ENCODE measurements around the gene FN1.

The FN1 gene

DNA sequence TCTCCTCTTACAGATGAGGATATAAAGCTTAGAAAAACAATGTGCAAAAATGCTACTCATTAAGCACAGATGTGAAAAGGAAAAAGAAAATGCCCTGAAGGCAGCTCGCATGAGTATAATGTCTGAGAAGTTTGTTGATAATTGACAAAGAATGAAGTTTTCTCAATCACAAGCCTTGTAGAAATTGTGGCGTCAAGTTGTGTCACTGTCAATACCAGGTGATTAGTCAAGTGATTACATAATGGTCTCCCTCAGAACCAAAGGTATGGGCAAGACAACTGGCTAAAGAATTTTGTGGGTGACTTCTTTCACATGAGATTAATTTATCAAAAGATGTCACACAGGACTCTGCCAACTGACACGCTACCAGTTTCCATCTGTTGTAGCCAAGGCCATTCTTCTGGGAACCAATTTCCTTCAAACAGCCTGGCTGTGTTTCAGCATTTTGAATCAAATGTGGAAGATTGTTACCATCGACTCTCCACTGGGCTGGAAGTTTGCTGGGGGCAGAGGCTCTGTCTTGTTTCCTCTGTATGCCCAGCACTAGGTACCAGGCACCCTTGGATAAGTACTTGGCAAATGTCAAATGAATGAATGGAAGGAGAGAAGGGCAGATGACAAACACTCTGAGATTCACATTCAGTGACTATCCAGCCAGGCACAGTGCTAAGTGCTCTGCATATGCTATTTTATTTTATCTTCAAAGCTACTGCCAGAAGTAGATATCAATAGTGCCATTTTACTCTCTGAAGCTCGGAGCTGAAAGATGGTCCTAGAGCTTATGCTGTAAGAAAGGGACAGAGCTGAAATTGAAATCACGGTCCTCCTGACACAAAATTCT lies 5.9 kb upstream of the FN1 start:
- no peak for DNase-seq

DNA sequence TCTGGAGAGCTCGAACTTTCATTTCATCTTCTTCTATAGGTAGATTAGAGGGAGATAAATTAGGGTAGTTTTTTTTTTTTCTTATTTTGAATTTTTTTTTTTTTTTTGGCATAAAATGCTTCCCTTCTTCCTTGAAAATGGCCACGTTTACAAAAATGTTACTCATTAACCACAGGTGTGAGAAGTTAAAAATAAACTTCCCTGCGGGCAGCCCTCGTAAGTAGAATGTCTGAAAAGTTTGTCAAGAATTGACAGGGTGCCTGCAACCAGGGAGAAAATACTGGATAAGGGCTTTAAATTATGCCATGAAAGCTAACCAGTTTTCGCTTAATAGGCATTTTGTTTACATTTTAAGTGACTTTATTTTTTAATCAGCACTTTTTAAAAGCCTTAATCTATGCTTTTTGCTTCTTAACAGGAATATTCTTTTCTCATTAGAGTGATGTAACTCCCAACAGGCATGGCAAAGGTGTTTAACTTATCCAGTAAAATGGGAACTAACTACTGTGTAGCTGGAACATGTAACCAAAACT lies 4.2 kb upstream of the FN1 start:
- no peak for DNase-seq

DNA sequence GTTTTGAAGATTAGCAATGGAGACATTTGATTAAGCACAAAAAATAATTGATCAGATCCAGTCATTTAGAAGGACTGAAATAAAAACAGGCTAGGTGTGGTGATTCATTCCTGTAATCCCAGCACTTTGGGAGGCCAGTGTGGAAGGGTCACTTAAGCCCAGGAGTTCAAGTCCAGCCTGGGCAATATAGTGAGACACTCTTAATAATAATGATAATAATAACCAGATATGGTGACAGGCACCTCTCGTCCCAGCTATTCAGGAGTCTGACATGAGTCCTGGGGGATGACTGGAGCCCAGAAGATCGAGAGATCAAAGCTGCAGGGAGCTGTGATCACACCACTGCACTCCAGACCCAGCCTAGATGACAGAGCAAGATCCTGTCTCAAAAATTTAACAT lies 3.5 kb upstream of the FN1 start:
- no peak for DNase-seq

DNA sequence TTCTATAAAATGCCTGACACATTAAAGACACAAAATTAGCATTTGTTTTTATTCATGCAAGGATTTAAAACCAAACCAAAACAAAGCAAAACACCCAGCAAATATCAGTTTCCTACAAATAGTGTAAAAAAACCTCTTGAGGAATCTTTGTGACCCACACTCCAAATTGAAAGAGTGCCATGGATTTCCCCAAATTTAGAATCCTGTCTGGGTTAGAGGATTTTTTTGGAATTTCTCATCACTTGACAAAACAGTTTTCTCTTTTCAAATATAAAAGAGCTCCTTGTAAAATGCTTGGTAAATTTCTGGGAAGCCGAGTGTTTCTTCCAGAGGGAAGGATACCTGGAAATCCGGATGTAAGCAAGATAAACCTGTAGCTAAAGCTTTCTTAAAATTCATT lies 1.7 kb upstream of the FN1 start:
- DNase-seq: no peak

DNA sequence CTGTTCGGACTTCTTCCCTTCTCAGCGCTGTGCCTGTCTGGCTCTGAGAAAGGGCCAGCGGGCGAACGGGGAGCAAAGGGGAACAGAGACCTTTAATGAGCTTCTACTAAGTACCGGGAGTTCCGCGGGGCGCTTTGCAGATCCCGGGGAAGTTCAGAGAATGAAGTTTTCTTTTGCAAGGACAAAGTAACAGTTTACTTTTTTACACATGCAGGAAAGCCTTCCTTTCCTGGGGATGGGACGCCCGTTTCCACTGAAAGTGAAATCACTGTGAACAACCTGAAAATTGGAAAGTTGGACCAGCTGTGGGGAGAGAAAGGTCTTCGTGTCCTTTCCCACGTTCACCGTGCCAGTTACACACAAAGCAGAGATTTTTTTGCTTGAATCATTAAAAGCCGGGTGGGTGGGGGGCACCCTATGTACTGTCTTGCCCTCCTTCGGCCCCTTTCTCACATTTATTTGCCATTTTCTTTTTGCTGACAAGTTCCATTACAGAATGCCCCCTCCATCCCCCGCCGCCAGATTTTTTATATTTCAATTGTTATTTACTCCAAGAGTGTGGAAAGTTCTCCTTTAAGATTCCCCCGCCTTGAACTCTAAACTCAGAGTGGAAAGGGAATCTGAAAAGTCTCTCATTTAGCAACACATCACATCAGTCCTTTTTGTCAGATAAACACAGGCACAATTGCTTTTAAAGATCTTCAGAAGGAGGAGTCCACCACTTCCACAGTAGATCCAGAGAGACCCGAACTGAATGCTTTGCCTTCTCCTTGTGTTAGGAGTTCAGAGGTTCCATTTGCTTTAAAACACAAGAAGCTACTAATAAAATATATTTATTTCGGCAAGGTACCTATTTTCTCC lies 1.1 kb upstream of the FN1 start:
- peak; percentile 27 for DNase-seq

DNA sequence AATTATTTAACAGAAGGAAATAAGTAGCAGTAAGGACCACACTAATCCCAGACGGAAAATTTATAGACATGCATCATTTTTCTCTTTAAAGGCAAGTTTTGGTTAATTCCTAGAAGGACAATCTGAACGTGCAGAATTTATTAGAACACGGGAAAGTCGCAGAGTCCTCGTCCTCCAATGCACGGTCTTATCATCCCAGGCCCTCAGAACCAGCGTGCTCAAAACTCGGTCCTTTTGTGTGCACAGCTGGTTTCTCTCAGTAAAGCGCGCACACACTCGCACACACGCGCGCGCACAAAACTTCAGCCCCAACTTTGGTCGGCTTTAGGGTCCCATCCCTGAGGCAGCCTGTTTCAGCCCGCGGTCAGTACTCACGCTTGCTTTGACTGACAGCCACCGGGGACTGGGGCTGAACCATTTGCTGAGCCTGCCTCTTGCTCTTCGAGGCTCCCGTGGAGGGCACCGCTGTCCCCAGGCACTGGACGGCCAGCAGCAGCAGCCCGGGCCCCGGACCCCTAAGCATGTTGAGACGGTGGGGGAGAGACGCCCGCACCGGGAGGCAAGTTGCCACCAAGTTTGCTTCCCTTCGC lies 493 bp downstream of the FN1 start:
- peak; percentile 27 for DNase-seq

DNA sequence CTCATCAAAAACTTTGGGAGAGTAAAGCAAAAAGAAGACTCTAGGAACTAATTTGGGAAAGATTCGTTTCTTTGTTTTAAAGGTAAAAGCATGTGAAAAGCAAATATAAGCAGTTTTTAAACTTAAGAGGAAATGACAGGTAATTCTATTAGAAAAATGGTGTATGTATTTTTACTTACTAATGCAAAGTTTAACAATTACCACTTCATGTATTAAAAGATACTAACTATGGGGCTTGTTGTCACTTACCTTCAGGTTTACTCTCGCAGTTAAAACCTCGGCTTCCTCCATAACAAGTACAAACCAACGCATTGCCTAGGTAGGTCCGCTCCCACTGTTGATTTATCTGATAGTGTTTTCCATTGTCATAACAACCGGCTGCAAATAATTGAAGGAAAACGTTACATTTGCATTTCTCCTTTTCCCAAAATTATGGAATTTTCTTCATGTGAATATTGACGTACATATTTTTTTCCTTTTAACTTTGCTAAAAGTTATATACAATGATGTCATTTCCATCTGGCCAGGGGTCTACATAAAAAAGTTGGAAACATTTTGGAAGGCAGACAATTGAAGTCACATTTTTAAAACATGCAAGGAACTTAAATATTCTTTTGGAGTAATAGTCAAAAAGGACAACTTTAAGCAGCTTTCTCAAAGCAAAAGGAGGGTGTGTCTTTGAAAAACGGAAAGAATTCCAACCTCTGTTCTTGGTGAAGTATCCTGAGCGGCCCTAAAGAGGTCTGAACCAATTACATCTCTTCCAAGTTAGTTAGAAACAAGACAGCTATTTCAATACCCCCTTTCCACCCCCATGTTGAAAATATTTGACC lies 1.2 kb downstream of the FN1 start:
- DNase-seq: no peak

DNA sequence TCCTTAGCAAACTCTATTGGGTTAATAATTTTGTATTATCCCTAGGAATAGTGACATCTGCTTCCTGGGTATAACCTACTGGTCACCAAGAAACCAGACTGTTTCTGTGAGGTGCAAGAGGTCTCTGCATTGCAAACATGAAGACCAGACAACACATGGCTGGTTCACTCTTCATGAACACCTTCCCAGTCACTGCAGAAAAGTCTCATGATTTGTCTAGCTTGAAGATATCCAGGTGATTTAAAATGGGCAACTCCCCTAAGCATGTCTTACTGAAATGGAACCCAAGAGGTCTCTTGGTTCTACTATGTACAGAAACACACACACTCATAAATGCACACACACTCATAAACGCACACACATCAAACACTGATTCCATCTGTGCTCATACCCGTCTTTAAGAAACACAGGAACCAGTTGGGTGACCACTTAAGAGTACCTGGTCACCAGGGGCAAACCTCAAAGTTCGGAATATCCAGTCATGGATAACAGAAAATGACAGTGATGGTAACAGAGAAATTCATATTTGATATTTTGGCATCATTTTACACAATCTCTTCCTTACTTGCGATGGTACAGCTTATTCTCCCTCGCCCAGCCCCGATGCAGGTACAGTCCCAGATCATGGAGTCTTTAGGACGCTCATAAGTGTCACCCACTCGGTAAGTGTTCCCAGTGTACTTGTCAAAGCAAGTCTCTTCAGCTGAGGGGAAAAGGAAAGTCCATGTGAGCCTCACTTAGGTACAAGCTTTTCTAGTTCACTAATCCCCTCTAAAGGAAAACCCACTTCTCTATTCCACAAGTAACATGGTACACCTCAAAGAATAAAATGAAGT lies 2.9 kb downstream of the FN1 start:
- DNase-seq: no peak

DNA sequence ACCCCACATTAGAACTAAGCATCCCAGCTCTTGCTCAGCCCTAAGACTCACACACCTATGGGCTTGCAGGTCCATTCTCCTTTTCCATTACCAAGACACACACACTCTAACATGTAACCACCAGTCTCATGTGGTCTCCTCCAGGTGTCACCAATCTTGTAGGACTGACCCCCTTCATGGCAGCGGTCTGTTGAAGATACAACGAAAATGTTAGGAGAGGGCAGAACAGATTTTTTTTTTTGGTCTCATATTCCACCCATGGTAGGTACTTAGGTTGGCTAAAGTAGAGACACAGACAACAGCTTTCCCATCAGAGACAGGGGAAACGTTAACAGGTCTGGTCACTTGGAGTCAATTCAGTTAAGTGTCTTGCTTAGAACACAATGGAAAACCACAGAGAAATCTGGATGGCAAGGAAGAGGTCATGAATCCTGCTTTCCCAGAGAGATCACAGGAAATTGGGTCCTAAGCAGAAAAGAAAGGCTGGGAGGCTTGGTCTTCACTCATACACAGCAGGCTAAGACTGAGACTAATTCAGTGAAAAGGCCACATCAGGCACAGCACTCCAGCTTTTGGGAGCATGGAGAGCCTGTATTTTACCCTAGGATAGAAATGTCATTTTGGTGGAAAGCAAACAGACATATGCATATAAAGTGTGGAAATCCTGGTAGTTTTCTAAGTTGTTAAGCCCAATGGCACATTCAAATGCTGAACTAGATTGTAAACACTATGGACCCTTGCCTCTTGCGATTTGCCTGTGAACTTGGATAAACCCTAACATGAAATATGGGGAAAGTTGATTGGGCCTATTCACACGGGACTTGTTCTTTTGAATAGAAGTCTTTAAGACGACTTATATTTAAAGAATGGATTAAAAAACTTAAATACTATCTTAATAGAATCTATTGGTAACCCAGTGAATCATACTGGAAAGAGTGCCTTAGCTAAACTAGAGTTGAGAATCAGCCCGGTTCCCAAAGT lies 3.8 kb downstream of the FN1 start:
- no peak for DNase-seq

DNA sequence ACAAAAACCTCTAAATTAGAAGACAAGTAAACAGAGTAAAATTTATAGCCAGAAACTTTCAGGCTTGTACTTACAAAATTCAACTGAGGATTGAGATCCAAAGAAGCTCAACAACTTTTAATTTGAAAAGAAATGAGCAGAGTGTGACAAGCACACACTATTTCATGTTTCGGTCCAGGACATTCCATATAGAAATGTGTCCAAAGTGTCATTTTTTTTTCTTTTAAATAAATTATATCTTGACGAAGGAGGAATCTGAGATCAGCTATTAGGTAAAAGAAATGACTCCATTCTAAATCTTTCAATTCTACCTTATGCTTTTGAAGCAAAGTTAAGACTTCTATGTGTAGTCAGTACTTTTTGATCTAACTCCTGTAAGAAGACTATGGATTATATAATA lies 4.6 kb downstream of the FN1 start:
- DNase-seq: no peak

DNA sequence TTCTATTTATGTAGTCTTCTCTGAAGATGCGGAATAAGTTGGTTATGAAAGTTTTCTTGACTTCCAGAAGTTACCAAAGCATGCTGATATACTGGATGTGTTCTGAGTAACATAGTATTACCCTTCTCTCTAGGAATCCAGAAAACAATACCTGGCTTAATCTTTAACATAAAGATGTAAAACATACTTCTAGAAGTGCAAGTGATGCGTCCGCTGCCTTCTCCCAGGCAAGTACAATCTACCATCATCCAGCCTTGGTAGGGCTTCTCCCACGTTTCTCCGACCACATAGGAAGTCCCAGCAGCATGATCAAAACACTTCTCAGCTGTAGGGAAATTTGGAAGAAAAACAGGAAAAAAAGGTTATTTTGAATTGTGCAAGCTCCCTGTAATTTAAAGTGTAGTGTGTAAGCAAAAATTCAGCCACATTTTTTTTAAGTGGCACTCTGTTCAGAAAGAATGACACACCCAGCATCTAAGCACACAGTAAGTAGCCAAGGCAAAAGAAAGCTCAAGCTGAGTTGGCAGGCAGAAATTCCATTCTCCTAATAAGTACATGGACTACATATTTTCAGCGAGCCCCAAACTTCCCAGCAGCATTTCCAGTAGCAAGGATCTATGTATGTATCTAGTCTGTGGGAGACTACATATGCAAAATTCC lies 5.2 kb downstream of the FN1 start:
- DNase-seq: no peak

DNA sequence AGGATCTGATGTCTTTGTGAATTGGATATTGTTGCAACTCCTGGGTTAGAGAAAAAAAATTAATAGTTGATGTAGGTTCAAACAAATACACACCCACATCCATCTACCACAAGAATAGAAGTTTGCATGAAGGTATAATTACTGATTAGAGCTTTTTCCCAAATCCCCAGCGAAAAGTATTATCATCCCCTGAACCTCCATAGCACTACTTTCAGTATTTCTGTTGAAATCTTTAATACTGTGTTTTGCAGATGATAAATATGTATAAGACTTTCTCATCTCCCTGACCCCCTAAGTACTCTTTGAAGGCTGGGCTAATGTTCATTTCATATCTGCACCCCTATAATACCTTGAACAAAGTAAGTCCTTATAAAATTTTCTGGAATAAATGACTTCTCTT lies 6.4 kb downstream of the FN1 start:
- no peak for DNase-seq

DNA sequence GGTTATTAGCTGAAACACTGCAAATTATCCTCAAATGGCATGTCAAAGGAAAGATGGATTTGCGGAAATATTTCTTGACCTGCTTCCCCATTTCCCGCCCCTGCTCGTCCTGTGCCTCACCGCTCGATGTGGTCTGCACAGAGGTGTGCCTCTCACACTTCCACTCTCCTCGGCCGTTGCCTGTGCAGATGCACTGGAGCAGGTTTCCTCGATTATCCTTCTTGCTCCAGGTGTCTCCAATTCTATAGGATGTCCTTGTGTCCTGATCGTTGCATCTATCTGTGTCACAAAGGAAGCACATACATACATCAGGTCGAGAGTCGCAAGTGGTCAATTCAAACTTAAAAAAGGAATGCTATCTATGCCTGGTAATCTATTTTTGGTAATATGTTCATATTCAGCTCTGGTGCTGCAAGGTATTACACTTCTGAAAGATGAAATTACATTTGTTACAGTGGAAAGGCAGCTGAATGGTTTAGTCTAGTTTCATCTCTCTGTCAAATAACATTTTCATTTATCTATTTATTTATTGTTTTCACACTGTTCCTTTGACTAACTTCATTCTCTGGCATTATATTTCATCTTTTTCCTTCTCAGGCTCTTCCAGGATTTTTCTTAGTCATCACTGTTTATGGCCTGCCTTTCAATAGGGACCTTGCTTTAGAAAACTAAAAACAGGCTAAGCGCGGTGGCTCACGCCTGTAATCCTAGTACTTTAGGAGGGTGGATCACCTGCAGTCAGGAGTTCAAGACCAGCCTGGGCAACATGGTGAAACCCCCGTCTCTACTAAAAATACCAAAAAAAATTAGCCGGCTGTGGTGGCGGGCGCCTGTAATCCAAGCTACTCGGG lies 7.6 kb downstream of the FN1 start:
- DNase-seq: no peak

DNA sequence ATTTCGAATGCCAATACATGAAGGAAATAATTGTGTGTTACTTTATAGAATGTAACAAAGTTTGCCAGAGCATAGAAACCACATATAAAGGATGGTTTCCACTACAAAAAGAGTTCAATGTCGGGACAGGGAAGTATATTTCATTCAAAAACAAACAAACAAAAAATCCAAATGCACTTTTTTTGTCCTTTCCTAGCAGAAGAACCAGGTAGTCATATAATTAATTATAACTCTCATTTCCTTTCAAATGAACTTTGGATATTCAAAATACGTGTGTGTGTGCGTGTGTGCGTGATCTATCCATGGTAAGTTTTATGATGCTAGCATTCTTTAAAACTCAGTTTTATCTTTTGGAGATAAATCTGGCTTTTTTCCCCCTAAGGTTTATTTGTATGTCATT lies 8.3 kb downstream of the FN1 start:
- DNase-seq: no peak

DNA sequence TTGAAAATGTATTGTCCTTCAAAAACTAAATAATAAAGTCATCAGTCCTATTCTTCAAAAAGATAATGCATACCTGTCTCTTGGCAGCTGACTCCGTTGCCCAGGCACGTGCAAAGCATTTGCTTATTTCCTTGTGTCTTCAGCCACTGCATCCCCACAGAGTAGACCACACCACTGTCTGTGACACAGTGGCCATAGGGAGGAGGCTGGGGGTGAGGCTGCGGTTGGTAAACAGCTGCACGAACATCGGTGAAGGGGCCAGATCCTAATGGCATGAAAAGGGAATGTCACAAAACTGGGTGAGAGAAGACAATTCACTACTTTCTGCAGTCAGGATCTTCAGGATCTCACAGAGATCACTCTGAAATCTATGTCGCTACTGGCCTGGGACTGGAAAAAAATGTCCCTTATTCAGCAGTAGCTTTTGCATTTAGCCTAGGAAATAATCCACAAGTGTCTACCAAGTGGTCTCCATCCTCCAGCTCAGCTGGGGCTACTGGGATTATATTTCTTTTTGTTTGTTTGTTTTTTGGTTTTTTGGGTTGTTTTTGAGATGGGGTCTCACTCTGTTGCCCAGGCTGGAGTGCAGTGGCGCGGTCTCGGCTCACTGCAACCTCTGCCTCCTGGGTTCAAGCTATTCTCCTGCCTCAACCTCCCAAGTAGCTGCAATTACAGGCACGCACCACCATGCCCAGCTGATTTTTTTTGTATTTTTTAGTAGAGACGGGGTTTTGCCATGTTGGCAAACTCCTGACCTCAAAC lies 10.7 kb downstream of the FN1 start:
- no peak for DNase-seq

DNA sequence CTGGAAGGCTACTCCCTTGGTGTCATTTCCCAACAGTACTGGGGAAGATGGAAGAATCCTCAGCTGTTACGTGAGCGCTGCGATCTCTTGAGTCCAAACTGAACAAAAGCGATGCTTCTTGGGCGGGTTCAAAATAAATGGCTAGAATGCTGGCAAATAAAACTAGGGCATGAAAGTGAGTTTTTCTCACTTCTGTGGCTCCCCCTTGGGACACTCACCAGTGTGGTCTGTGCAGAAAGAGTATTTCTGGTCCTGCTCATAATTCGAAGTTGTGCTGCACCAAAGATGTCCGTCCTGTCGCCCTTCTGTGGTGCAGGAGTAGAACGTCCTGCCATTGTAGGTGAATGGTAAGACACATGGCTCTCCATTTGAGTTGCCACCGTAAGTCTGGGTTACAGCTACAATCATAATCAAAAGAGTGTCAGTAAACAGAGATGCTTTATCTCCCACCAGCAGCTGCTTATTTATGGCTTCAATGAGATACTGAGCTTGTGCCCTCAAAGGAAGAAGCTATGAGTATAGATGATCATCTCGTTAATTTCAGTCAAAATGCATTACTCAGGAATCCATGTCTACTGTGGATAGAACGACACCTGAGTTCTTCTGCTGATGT lies 11.8 kb downstream of the FN1 start:
- DNase-seq: no peak

DNA sequence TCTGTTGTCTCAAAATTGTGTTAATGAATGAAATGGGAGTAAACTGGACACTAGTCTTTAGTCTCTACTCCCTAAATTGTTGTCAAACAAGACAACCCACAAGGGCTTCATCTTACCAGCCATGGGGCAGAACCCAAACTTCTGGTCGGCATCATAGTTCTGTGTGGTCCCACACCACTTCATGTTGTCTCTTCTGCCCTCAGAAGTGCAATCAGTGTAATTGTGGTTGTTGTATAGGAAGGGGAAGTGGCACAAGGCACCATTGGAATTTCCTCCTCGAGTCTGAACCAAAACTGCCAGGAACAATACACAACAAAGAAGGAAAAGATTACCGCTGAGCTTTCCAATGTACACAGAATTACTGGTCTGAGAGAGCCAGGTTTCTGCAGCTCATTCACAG lies 12.6 kb downstream of the FN1 start:
- DNase-seq: no peak

DNA sequence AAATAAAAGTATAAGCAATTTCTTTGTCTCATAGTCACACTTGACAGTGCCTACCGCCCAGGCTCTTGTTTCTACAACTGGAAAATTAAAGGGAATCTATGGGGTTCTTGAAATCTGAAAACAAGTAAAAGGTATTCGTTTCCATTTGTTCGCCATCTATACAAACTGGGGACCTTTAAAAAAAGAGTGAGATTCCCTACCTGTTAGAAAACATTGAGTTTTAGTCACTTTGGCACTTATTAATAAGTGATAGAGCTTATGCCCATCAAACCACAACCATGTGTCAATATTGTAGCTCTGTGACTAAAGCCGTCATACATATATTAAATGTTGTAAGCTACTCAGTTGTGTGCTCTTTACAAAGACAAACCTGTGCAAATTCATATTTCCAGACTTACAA lies 13.2 kb downstream of the FN1 start:
- no peak for DNase-seq

Data from stimulated activated CD8-positive, alpha-beta memory T cell treated with anti-CD3 and anti-CD28 coated beads, Interleukin-4, amount 100 ng/mL, for 48 hours (primary cell).